NCI-H1694 (cell line): Measurements from ENCODE around the gene TEX264.

Experiments
- DNase-seq: peaks from one replicate; lab custom pipeline; 2025; lab: John Stamatoyannopoulos, UW

The TEX264 gene

DNA sequence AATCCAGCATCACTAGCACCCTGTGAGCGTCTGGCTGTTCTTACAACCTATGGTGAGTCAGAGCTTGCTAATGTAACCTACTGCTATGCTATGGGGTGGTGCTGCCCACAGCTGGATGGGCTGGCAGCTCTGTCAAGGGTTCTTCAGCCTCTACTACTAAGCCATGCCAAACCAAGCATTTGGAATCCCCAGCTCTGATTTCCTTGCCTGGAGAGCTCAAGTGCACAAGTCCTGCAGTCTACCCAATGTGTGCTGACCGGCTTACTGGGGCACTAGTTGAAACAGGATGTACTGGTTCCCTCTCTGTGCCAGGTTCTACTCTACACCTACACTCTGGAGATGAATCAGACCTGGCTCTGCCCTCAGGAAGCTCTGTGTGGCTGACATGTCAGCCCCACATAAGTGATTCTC lies 4.2 kb downstream of the TEX264 start:
- DNase-seq = no peak

DNA sequence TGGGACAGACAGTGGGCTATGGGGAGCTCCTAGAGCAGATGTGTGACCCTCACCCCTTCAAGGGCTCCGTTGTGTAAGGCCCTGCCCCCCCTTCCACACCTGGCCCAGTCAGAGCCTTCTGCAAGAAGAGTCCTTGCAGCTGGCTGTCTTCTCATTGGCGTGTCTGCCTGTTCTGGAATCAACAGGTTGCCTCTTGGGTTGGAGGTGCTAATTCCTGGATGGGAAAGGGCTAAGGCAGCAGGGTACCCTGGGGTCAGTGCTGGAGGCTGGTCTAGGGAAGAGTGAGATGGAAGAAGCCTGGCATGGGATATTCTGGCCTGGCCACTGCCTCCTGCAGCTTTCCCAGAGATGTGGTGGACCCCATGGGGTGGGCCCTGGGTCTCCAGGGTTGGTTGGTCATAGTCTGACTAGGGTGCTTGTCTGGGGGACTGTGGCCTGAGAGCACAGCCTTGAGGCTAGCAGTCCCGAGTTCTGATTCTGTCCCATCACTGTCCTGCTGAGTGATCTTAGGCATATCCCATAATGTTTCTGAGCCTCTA lies 5.1 kb downstream of the TEX264 start:
- no peak for DNase-seq

DNA sequence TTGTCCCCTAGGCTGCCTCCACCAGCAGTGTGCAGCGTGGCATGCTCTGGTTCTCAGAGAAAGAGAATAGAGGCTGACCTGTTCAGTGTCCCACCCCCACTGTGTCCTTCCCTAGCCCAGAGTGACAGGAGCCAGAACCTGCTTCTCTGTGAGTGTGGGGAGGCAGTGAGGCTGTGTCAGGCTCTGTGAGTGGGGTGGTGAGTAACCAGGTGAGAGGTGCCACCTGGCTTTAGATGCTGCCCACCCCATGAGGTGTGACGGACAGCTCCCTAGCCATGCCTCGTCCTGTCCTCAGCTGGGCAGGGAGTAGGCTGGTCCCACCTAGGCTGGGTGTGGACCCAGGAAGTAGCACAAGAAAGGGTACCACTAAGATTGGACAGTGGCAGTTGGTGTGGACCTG lies 6.3 kb downstream of the TEX264 start:
- DNase-seq = no peak

DNA sequence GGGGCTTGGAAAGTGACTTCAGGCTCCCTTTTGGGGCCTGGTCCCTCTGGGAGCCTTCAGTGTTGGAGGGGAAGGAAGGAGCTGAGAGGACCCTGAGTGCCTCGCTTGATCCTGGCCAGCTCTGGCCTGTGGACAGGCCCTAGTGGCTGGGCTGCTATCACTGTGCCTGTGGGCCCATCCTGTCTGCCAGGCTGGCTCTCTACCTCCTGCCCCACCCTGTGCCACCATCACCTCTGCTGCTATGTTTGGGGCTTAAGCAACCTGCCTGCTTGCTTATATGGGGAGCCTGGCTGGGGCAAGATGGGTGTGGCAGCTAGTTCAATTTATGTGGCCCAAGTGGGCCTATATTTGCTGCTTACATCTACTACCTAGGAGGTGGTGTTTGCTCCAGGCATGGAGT lies 7.1 kb downstream of the TEX264 start:
- no peak for DNase-seq

DNA sequence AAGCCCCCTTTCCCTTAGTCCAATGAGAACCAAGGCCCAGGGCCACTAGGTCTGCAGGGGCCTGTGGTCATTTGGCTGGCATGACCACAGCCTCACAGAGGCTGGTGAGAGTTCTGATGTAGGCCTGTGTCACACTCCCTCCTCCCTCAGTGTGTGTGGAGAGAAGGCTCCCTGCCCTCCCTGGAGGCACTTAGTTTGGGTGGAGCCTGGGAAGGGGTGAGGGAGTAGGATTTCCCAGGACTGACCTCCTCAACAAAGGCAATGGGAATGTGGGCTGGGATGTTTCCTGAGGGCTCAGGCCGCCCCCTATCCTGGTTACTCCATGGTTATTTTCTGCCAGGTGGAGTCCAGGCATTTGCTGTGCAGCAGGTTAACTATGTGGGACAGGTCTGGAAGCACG lies 7.6 kb downstream of the TEX264 start:
- DNase-seq = no peak

DNA sequence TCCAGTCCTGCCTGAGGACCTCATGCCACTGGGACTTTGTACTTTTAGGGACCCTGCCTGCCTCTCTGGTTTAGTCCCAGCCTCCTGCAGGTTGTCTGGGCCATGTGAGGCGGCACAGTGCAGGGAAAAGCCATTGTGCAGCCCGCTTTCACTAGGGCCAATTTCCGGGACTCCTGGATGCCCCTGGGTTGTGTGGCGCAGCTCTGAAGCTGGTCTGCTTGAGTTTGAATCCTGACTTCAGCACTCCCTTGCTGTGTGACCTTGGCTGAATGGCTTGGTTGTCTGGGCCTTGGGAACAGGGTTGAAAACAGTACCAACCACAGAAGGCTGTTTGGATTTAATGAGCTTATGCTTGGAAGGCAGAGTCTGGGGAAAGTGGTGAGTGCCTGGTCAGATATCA lies 8.3 kb downstream of the TEX264 start:
- DNase-seq = no peak

DNA sequence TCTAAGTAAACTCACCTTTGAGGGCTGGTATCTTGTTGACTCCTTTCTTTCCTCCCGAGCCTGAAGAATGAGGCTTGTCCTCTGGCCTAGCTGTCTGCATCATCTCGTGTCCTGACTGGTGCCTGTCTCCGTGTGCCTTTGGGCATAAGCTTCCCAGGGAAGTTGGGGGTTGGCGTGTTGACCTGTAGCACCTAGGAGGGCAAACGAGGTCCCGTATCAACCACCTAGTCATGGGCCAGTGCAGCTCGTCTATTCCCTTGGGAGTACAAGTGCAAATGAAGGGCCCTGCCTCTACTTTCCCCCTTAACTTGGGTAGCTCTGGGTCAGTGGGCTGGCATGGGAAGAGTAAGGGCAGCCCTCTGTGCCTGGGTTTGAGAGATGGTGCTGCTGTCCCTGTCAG lies 8.7 kb downstream of the TEX264 start:
- no peak for DNase-seq

DNA sequence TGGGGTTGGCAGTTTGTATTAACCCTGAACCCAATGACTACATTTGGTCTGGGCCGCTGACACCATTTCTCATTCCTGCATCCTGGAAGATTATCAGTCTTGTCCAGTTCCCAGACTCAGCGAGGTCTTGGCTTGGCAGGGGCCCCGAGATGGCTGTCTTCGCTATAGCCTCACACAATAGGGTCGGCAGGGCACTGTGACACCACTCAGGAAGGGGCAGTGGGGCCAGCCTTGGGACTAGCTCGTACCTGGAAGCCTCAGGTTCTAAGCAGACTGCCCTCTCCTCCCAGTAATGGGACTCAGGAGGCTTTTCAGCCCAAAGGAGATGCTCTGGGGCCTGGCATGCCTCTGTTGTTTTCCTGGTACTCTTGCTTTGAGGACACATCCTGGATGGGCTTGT lies 9.1 kb downstream of the TEX264 start:
- no peak for DNase-seq

DNA sequence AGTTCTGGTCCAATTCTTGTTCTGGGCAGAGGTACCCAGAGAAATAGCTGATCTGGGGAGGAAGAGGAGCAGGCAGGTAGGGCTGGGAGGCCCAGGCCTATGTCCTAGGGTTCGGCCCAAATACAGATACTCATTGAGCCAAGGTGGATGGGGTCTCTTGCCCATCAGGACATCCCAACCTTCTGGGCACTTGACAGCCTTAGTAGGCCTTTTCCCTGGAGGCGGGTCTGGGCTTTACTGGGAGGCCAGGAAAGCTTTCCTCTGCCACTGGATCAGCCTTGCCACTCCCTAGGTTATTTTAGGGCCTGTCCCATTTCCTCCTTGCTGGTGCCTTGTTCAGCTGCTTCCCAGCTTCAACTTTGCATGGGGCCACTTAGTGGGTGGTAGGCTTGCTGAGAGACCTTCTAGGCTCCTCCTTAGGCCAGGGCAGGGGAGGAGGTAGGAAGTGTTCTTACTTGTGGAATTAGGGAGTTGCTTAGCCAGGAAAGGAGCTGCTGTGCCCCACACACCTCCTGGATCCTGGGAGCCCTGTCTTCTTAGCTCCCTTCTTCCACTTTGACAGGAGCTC lies 9.7 kb downstream of the TEX264 start:
- DNase-seq = no peak

DNA sequence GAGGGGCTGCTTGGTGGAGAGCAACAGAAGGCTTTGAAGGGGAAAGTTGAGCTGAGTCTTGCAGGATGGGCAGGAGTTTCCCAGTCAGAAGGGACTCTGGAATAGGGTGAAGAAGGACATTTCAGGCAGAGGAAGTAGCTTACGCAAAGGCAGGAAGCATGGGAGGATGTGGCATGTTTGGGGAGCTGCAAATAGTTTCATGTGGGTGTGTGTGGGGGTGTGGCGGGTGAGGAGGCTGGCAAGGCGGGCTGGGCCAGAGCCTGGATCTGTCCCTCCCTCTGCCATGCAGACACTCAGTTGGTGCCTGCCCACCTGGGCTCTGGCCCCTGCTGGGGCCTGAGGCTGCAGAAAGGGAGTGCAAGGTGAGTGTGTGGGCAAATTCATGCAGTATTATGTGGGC lies 10.4 kb downstream of the TEX264 start:
- no peak for DNase-seq

DNA sequence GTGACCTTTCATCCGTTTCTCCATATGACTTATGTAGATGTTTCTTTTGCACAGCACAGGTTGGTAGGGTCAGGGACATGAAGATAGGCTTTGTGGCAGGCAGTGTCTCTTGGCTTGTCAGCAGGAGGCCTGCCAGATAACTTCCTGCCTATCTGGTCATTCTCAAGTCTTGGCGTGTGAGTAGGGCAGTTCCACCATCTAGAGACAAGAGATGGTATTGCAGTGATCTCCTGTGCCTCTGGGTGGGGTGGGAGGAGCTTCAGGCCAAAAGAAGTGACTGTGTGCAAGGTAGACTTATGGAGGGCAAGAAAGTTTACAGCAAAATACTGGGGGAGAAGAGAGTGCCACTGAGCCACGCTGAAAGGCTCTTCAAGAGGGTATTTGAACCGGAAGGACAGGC lies 11.0 kb downstream of the TEX264 start:
- DNase-seq = no peak

DNA sequence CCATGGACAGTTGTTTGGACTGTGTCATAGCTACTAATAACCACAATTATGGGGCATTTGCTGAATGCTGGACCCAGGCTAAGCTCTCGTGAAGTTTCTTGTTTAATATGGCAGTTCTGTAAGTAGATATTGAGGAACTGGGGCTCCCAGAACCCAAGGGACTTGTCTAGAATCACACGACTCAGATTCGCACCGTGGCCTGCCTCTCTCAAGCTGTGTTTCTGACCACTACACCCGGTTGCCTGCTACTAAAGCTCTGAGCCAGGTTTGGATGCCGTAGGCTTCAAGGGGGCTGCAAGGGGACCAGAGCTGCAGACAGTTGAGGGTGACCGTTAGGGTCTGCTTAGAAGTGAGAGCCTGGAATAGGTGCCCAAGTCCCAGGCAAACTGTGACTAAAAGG lies 11.5 kb downstream of the TEX264 start:
- no peak for DNase-seq

DNA sequence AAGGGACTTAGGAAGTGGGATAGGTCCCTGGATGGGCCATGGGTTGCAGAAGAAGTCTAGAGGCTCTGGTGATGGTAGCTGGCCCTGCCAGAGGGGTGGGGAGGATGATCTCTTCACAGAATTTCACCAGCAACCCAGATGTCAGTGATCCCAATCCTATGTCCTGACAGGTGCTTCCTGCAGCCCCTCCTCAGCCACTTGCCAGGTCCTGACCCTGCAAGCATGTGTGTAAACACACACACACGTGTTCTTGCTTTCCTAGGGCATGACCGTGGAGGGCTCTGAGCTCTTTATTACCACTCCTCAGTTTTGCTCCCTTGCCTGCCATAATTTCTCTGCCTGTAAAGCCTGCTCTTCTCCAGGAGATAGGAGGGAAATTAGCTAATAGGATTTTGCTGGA lies 12.5 kb downstream of the TEX264 start:
- no peak for DNase-seq

DNA sequence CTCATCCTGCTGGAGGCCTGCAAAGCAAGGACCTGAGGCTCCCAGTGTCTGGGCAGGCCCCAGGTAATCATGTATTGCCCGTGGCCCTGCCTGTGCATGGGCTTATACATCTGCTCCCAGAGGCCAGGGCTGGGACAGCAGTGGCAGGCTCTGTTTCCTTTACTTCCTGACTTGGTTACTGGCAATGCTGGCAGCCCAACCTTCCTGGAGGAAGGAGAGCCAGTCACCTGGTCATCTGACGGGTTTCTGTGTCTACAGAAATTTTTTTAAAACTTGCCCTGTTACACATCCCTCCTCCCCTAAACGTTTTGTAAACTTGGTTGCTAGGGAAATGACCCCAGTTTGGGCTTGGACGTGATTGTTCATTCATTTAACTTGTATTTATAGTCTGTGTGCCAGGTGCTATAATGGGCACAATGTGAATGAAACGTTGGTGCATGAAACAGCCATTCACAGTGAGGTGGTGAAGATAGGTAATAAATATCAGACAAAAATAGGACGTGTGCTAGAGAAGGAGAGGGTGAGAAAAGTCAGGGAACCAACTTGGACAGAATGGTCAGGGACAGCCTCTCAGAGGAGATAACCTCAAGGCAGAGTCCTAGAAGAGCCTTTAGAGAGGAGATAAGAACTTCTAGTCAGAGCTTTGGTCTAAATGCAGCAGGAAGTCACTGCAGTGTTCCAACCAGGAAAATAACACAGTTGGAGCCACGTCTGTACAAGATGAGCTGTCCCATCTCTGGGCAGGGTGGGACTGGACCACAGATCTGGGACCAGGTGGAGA lies 14.1 kb downstream of the TEX264 start:
- DNase-seq = no peak

DNA sequence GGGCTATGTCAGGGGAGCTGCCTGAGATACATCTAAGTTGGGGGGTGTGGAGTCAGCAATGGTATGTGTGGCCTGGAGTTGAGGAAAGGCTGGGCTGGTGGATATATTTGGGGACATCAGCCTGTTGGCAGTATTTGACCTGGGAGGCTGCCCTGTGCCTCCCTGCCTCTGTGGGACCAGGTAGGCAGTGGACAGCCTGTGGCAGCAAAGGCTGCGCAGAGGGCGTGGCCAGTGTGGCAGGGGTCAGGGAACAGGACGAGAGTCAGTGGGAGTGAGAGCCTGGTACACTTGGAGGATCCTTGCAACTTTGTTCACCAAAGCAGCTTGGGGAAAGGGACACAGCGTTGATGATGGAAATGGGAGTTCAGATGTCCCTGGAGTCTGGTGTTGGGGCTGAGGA lies 15.0 kb downstream of the TEX264 start:
- no peak for DNase-seq

DNA sequence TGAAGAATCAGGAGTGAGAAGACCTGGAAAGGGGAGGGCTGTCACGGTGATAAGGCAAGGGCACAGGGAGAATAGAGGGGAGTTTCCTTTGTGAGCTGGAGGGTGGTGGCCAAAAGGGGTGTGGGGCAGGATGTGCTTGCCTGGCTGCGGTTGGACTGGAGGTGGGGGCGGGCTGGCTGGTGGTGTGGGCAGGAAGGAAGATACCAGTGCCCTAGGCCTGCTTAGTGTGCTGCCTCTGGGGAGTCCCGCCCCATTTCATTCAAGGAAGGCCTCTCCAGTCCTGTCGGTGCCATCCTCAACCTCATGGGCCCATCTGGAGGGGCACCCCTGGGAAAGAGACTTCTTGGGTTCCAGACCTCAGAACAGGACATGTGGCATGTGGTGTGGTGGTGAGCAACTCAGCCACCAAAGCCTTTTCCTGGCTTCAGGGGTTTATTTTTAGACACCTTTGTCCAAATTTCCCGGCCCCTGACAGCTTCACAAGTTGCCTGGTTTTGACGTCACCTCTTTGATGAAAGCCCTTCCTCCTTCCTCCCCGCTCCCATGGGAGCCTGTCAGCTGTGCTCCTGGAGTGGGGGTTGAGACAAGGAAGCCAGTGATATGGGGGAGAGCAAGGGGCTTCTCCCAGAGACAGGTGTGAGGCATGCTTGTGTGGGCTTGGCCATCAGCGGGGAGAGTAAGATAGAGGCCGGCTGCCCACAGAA lies 15.6 kb downstream of the TEX264 start:
- DNase-seq = no peak

DNA sequence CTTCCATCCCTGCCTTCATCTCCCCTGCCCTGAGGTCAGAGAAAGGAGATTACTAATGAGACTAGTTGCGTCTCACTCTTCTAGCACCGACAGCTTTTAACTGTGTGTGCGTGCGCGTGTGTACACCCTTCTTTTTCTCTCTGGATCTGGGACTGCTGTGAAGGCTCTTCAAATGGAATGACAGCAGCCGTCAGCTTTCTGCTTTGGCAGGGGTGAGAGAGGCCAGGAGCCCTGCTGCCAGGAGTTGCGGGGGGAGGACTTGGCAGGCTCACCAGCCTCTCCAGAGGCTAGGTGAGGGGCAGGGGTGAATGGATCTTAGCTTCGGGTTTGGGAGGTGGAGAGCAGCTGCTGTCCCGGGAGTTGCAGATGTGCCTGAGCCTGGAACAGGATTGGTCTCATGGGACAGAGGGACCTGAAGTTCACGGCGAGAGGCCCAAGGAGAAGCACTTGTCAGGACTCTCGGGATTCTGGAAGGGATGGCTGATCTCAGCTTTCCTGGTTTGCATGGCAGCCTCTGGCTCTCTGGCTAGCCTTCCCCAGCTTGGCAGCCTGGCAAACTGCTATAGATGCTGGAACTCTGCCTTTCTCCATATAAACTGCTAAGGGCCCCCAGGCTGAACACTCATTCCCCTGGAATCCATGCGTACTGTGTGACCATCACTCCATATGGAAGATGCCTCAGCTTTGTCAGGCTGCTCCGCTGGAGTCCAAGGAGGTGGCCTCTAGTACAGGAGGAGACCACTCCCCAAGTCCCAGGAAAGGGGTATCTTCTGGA lies 16.6 kb downstream of the TEX264 start:
- DNase-seq = no peak

DNA sequence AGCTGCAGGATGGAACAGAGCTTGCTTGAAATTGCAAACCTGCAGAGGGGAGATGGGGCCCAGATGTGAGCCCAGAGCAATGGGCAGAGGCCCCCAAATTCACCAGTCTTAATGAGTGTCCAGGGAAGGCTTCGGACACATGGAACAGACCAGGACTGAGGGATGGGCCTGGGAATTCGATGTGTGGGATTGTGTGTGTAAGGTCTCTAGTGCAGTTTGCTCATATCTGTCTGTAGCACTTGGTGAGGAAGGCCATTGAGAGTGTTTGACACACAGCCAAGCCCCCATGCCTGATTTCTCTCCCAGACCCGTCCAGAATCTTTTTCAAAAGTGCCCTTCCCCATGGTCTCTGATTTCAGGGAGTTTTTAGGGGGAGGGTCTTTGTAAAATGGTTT lies 17.2 kb downstream of the TEX264 start:
- no peak for DNase-seq

DNA sequence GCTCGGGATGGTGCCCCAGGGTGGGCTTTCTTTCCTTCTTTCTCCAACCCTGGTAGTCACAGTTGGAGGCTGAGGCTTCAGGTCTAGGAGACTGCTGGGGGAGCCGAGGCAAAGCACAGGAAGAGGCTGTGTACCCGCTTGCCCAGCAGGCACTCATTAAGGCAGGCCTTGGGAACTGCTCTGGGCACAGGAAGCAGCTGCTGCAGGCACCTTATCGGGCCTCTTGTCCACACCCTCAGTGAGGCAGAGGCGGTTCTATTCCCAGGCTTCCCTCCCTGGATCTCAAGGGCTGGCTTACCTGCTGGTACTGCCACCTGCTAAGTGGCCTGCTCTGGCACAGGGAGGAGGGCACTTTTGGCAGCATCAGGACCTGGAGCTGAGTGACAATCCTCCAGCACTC lies 20.0 kb downstream of the TEX264 start:
- DNase-seq = no peak

DNA sequence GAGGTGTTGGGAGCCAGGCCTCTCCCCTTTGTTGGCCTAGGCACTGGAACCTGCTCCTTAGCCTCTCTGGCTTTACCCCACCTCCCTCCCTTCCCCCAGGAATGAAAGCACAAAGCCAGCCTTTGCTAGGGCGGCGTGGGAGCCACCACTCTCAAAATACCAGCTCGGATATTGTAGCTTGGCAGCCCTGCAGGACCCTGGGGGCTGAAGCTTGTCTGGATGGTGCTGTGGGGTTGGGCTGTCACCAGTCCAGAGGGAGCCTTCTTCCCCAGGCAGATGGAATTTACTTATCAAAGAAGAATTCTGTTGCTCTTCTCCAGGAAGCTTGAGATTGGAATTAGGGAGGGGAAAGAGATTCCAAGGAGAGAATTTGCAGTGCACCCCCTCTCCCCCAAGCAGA lies 20.9 kb downstream of the TEX264 start:
- DNase-seq = no peak

DNA sequence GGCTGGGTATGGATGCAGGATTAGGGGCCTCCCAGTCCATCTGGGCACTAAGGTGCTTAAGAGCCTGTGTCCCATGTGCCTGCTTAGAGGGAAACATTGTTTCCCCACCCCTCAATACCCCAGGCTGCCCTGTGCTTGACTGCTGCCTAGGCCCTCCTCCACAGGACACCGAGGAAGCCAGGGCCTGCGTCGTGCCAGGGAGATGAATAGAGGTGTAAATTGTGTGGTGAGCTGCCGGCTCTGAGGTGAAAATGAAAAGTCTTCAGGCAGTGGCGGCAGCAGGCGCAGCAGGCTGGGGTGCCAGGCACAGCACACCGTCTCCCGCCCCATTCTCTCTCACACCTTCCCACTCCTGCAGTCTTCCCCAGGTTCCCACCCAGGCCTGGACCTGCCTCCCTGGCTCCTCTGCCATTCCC lies 21.9 kb downstream of the TEX264 start:
- DNase-seq = no peak

DNA sequence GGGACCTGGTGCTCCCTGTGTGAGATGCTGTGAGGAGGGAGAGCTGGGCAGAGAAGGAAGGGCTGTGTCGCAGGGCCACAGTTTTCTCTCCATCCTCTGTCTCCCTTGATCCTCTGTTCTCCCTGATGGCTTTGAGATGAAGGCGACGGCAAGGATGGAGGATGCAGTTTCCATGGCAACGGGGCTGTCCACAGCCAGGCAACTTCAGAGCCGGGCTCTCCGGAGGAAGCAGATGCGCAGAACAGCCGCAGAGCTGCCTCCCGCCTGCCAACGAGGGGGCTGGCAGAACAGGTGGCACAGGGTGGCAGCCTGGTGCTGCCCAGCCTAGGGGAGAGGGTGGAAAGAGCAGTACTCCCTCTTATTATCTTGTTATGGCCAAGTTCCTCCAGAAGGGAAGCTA lies 25.9 kb downstream of the TEX264 start:
- DNase-seq = no peak

DNA sequence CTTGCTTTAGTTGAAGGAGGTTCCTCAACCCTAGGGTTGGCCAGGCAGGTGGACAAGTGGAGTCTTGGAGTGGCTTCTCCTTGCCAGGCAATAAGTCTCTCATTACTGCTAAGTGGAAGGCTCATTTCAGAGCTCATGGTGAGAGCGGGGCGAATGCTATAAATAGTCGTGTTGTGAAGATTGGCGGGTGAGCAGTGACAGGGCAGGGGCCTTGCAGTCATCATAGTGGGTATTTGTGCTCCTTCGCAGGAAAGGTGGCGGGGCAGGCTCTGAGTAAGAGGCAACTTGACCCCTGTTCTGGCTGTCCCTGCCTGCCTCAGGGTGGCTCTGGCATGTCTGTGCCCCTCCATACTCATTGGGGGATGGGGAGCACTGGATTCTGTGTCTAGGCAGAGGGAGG lies 27.2 kb downstream of the TEX264 start:
- DNase-seq = no peak
